Activated T-helper 17 cell treated with anti-CD3 and anti-CD28 coated beads, Interleukin-2, amount 50 U/mL, for 72 hours (primary cell): Measurements from ENCODE around the gene PIKFYVE. TPM values are rescaled to one million over a fixed set of nuclear protein-coding genes. Genes with fewer than 3 reads are reported as not detected.

ENCODE experiments used
- ATAC-seq: fragments of 150-1000 bp; cut with Tn5 transposase; replicated peaks from 2 replicates; pipeline ENCODE4 v1.10.0; 2021; ENCODE audit warnings: mild to moderate bottlenecking, moderate library complexity
- H3K27ac Mint-ChIP-seq: one replicate; pipeline ENCODE4 v1.8.0; 2022; ENCODE audit warnings: mixed read lengths
- H3K27me3 Mint-ChIP-seq: one replicate; pipeline ENCODE4 v1.8.0; 2022; ENCODE audit warnings: mixed read lengths
- H3K36me3 Mint-ChIP-seq: one replicate; pipeline ENCODE4 v1.8.0; 2022; ENCODE audit warnings: low read depth, mild to moderate bottlenecking, mixed read lengths
- H3K4me1 Mint-ChIP-seq: one replicate; pipeline ENCODE4 v1.8.0; 2022; ENCODE audit warnings: mixed read lengths
- H3K4me3 Mint-ChIP-seq: one replicate; pipeline ENCODE4 v1.8.0; 2022; ENCODE audit warnings: mild to moderate bottlenecking, mixed read lengths
- H3K9me3 Mint-ChIP-seq: one replicate; pipeline ENCODE4 v1.8.0; 2022; ENCODE audit warnings: mixed read lengths
- total RNA-seq, 2 donors: library from RNA; stranded (reverse); gene quantifications; one replicate each; pipeline ENCODE4 v1.2.3, GENCODE V29; 2022

PIKFYVE gene
- total RNA-seq, 2 donors from 2014 or later = 20.3 to 23.7 TPM

GRCh38 chr2:208304695-208305094 is 38.6 kb downstream of the PIKFYVE start:
- Mint-ChIP-seq H3K36me3 (peaks cover 83% of the 10 kb centered on the region), H3K4me3 (no peak overlapping the region), H3K9me3 (no peaks in the 10 kb centered on the region), H3K4me1 (peaks cover 5% of the 10 kb centered on the region), H3K27ac (no peak overlapping the region), H3K27me3 (no peaks in the 10 kb centered on the region)
- no peak for ATAC-seq

GRCh38 chr2:208306291-208306690 is 40.2 kb downstream of the PIKFYVE start:
- Mint-ChIP-seq H3K36me3 (peaks cover 75% of the 10 kb centered on the region), H3K4me1 (peaks cover 12% of the 10 kb centered on the region), H3K27ac (no peak overlapping the region), H3K27me3 (no peaks in the 10 kb centered on the region), H3K4me3 (no peak overlapping the region), H3K9me3 (no peaks in the 10 kb centered on the region)
- no peak for ATAC-seq

GRCh38 chr2:208311321-208311720 is 45.3 kb downstream of the PIKFYVE start:
- H3K27me3 Mint-ChIP-seq = no peaks in the 10 kb centered on the region
- peaks cover 62% of the 10 kb centered on the region for H3K36me3 Mint-ChIP-seq
- no peaks in the 10 kb centered on the region for H3K9me3 Mint-ChIP-seq
- H3K4me1 Mint-ChIP-seq = peaks cover 26% of the 10 kb centered on the region
- peak overlapping the region; percentile 69 for H3K27ac Mint-ChIP-seq
- peak; percentile 64 for ATAC-seq
- H3K4me3 Mint-ChIP-seq = peak overlapping the region; percentile 64

GRCh38 chr2:208311954-208312353 is 45.9 kb downstream of the PIKFYVE start:
- H3K27ac Mint-ChIP-seq = peak overlapping the region; percentile 80
- peak; percentile 89 for ATAC-seq

GRCh38 chr2:208315081-208315788 is 49.2 kb downstream of the PIKFYVE start:
- peaks cover 75% of the 10 kb centered on the region for H3K36me3 Mint-ChIP-seq
- peaks cover 21% of the 10 kb centered on the region for H3K4me1 Mint-ChIP-seq
- peak; percentile 68 for ATAC-seq
- no peaks in the 10 kb centered on the region for H3K27me3 Mint-ChIP-seq
- no peak overlapping the region for H3K27ac Mint-ChIP-seq
- peak overlapping the region; percentile 13 for H3K4me3 Mint-ChIP-seq
- no peaks in the 10 kb centered on the region for H3K9me3 Mint-ChIP-seq

More at GRCh38 chr2:208311954-208312353, 45.9 kb downstream of the PIKFYVE start:
- peaks cover 64% of the 10 kb centered on the region for H3K36me3 Mint-ChIP-seq
- no peaks in the 10 kb centered on the region for H3K27me3 Mint-ChIP-seq
- peak overlapping the region; percentile 64 for H3K4me3 Mint-ChIP-seq
- H3K4me1 Mint-ChIP-seq = peaks cover 26% of the 10 kb centered on the region
- no peaks in the 10 kb centered on the region for H3K9me3 Mint-ChIP-seq

GRCh38 chr2:208318127-208318526 is 52.1 kb downstream of the PIKFYVE start:
- Mint-ChIP-seq H3K36me3 (peaks cover 78% of the 10 kb centered on the region), H3K27ac (no peak overlapping the region), H3K27me3 (no peaks in the 10 kb centered on the region), H3K9me3 (no peaks in the 10 kb centered on the region), H3K4me3 (no peak overlapping the region), H3K4me1 (peaks cover 4% of the 10 kb centered on the region)
- ATAC-seq = no peak

- H3K4me3 Mint-ChIP-seq = no peak overlapping the region
- peak; percentile 51 for ATAC-seq
- H3K36me3 Mint-ChIP-seq = peaks cover 84% of the 10 kb centered on the region
- peaks cover 4% of the 10 kb centered on the region for H3K4me1 Mint-ChIP-seq
- peak overlapping the region; percentile 44 for H3K27ac Mint-ChIP-seq
- no peaks in the 10 kb centered on the region for H3K27me3 Mint-ChIP-seq
- no peaks in the 10 kb centered on the region for H3K9me3 Mint-ChIP-seq
These were observed 53.3 kb downstream of the PIKFYVE start for GRCh38 chr2:208319391-208319790.

- H3K27me3 Mint-ChIP-seq = no peaks in the 10 kb centered on the region
- H3K27ac Mint-ChIP-seq = no peak overlapping the region
- H3K9me3 Mint-ChIP-seq = no peaks in the 10 kb centered on the region
- peaks cover 85% of the 10 kb centered on the region for H3K36me3 Mint-ChIP-seq
- no peaks in the 10 kb centered on the region for H3K4me1 Mint-ChIP-seq
- no peak for ATAC-seq
- H3K4me3 Mint-ChIP-seq = no peak overlapping the region
These were observed 54.6 kb downstream of the PIKFYVE start for GRCh38 chr2:208320686-208321085.

- H3K9me3 Mint-ChIP-seq = no peaks in the 10 kb centered on the region
- H3K4me3 Mint-ChIP-seq = no peak overlapping the region
- H3K4me1 Mint-ChIP-seq = peaks cover 4% of the 10 kb centered on the region
- H3K27me3 Mint-ChIP-seq = no peaks in the 10 kb centered on the region
- ATAC-seq = no peak
- H3K36me3 Mint-ChIP-seq = peaks cover 93% of the 10 kb centered on the region
- H3K27ac Mint-ChIP-seq = no peak overlapping the region
These were observed 60.0 kb downstream of the PIKFYVE start for GRCh38 chr2:208326016-208326415.

- no peak for ATAC-seq
- Mint-ChIP-seq H3K4me3 (no peak overlapping the region), H3K36me3 (peaks cover 87% of the 10 kb centered on the region)
These were observed 63.4 kb downstream of the PIKFYVE start for GRCh38 chr2:208329485-208329884.

GRCh38 chr2:208334230-208334629 is 68.2 kb downstream of the PIKFYVE start:
- no peaks in the 10 kb centered on the region for H3K9me3 Mint-ChIP-seq
- H3K4me1 Mint-ChIP-seq = no peaks in the 10 kb centered on the region
- peaks cover 83% of the 10 kb centered on the region for H3K36me3 Mint-ChIP-seq
- H3K27me3 Mint-ChIP-seq = no peaks in the 10 kb centered on the region
- no peak overlapping the region for H3K4me3 Mint-ChIP-seq
- peak overlapping the region; percentile 0 for H3K27ac Mint-ChIP-seq
- ATAC-seq = no peak

More at GRCh38 chr2:208329485-208329884, 63.4 kb downstream of the PIKFYVE start:
- Mint-ChIP-seq H3K27me3 (no peaks in the 10 kb centered on the region), H3K9me3 (no peaks in the 10 kb centered on the region), H3K4me1 (peaks cover 4% of the 10 kb centered on the region), H3K27ac (no peak overlapping the region)

- peaks cover 91% of the 10 kb centered on the region for H3K36me3 Mint-ChIP-seq
- no peak overlapping the region for H3K4me3 Mint-ChIP-seq
- H3K4me1 Mint-ChIP-seq = no peaks in the 10 kb centered on the region
- H3K27me3 Mint-ChIP-seq = no peaks in the 10 kb centered on the region
- H3K9me3 Mint-ChIP-seq = no peaks in the 10 kb centered on the region
- H3K27ac Mint-ChIP-seq = no peak overlapping the region
- no peak for ATAC-seq
These were observed 80.7 kb downstream of the PIKFYVE start for GRCh38 chr2:208346756-208347155.

- H3K4me1 Mint-ChIP-seq = no peaks in the 10 kb centered on the region
- no peaks in the 10 kb centered on the region for H3K9me3 Mint-ChIP-seq
- no peak overlapping the region for H3K4me3 Mint-ChIP-seq
- H3K27ac Mint-ChIP-seq = no peak overlapping the region
- no peaks in the 10 kb centered on the region for H3K27me3 Mint-ChIP-seq
- ATAC-seq = no peak
- peaks cover 95% of the 10 kb centered on the region for H3K36me3 Mint-ChIP-seq
These were observed 84.6 kb downstream of the PIKFYVE start for GRCh38 chr2:208350610-208351009.

- H3K9me3 Mint-ChIP-seq = no peaks in the 10 kb centered on the region
- H3K4me1 Mint-ChIP-seq = no peaks in the 10 kb centered on the region
- H3K27ac Mint-ChIP-seq = peak overlapping the region; percentile 22
- H3K36me3 Mint-ChIP-seq = peaks cover 94% of the 10 kb centered on the region
- no peak for ATAC-seq
- H3K4me3 Mint-ChIP-seq = no peak overlapping the region
- H3K27me3 Mint-ChIP-seq = no peaks in the 10 kb centered on the region
These were observed 86.9 kb downstream of the PIKFYVE start for GRCh38 chr2:208352644-208353567.

- no peak for ATAC-seq
- Mint-ChIP-seq H3K4me3 (no peak overlapping the region), H3K9me3 (no peaks in the 10 kb centered on the region), H3K27ac (no peak overlapping the region), H3K36me3 (peaks cover 77% of the 10 kb centered on the region), H3K27me3 (no peaks in the 10 kb centered on the region), H3K4me1 (no peaks in the 10 kb centered on the region)
These were observed 88.9 kb downstream of the PIKFYVE start for GRCh38 chr2:208354964-208355381.
